Activated CD8-positive, alpha-beta memory T cell treated with anti-CD3 and anti-CD28 coated beads for 1 hour (primary cell): ENCODE results near the gene CNTNAP5.
"Not testable (repeated sequence)": the region's sequence is repeated elsewhere in the genome, so short reads cannot be mapped to it uniquely, and the experiment has no call there.

Source experiments
- DNase-seq, 2 donors: peaks; one replicate each; pipeline ENCODE4 v3.0.0-alpha.2; 2020; ENCODE audit warnings: low read depth in 1 of 2; ENCODE audit errors: extremely low read depth in 1 of 2

CNTNAP5 gene

DNA sequence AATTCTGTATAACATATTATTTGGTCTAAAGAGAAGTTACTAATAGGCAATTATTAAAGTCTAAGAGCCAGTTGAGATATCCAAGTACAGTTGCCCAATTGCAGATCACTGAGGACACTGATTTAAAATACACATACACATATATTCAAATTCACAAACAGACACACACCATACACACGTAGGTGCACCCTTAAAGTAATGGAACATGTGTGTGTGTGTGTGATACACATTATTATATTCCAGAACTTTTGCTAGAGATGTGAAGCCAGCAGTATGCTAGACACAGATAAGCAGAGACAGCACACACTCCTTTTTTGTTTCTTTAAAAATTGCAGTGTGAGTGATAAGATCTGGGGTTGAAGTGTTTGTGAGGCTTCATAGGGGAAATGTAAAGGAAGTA, 292.5 kb downstream of the CNTNAP5 start:
- no peak for DNase-seq

DNA sequence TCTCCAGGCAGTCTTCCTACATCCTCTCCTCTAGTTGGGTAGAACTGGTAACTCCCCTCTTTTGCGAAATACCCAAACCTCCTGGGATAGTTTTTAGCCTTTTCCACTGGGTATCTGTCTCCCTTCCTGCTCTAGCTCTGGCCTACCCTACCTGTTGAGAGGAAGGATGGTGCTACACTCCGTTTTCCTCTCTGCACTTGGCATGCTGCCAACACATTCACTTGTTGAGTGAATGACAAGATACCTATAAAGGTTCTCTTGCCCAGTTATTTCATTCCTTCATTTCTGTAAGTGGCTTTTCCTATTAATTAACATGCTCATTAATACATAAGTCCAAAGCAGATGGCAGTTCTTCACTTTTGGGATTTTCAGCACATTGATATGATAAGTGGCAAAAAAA, 293.8 kb downstream of the CNTNAP5 start:
- DNase-seq: no peak

DNA sequence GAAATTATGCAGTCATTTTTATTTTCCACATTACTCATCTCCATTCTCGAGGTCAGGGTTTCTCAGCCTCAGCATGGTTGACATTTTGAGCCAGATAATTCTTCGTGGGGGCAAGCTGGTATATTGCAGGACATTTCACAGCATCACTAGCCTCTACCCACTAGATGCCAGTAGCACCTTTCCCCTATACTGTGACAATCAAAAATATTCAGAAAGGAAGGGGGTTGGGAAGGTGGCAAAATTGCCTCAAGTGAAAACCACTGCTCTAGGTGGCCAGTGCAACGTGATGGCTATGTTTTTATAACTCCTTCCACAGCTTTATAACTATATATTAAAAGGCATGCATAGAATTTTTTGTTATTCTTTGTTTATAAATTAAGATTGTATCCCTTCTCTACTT, 294.5 kb downstream of the CNTNAP5 start:
- no peak for DNase-seq

DNA sequence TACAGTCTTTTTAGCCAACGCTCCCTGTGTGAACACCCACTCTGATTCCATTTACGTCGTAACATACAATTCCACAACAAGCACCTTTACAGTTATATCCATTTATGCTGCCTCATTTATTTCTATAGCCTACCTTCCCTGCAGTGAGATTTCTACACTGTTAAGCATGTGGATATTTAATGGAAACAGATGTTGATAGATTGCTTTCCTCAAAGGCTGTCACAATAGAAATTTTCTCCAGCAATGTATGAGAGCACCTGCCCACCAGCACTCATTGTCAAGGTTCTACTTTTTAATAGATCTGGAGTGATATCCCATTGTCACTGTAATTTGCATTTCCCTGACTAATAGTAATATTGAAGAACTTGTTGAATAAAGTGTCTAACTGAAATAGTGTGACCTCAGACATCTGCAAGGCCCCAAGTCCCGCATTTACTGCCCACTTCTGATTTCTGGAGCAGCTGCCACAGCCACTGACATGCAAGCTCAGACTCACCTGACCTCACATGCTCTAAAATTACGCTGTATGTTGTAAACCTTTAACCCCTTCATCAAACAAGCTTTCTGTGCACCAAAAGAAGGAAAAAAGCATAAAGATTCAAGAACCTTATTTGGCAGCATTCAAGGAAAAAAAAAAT, 295.1 kb downstream of the CNTNAP5 start:
- no peak for DNase-seq

DNA sequence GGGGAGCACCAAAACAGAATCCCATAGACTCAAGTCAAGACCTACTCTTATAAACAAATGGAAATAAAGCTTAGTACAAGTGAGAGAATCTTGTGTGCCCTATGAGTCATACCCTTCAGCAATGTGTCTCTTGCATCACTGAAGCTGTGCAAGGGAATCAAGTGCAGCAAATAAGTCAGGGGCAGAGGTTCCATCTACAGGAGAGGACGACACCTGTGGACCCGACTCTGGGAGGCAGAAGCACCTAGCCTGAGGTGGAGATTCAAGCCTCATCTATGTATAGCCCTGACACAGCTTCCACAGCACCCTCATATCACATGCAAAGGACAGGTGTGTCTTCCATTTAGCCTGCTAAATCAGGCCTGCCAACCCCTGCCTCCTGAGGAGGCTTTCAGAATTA, 298.2 kb downstream of the CNTNAP5 start:
- no peak for DNase-seq

DNA sequence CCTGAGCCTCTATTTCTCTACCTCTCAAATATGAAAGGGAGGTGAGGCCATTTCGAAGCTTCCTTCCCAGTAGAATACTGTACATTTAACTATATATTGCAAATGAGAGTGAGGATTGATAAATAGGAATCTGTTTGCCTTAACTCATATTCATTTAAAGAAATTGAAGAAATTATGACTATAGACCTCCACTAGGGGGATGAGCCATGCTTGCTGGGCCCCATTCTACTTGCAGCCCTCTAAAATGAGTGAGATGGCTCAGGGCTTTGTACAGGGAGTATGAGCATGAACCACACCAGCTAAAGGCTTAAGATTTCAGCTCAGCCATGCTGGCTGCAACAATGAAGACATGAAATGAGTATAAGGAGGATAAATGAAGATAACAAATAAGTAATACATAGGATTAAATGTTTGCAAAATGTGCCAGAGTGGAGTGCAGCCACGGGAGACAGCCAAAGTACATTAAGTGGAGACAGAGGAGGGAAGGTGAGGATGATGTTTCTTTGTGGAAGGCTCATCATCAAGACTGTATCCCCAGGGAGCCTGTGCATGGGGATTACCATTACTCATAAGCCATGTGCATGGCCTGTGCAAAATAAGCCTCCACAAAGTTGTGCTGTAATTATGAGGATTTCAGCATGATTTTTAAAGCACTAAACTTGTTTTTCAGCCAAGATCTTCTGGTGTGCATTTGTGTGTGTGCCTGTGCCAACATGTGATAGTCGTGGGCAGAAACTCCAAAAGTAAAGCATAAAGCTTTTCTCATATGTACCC, 300.8 kb downstream of the CNTNAP5 start:
- DNase-seq: no peak

DNA sequence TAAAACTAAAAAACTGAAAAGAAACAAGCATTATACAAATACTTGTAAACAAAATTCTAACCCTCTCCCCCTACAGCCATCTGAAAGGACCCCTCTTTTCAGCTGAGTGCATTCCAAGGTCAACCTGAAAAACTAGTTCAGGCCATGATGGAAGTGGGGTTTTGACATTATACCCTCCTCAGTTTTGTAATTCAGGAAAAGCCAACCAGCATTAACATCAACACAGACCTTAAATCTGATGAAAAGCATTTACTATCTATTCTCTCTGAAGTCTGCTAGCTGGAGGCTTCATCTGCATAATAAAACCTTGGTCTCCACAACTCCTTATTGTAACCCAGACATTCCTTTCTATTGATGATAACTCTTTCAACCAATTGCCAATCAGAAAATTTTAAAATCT, 302.2 kb downstream of the CNTNAP5 start:
- no peak for DNase-seq

DNA sequence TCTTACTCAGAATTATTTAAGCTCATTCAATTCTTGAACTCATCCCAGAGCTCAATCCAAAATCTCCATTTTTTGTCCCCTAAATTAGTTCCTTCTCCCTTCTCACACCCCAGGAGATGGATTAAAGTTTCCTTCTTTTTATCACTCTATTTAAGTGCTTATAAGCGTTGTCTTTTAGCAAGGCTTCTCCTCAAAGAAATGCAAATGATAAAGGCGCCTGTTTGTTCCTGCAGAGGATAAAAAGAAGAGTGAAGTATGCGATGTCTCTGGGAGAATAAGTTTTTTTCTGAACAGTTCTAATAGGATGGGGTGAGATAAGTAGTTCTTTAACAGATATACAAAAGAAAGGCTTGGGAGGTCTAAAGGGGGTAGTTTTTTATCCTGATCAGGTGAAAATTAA, 303.3 kb downstream of the CNTNAP5 start:
- DNase-seq: no peak

DNA sequence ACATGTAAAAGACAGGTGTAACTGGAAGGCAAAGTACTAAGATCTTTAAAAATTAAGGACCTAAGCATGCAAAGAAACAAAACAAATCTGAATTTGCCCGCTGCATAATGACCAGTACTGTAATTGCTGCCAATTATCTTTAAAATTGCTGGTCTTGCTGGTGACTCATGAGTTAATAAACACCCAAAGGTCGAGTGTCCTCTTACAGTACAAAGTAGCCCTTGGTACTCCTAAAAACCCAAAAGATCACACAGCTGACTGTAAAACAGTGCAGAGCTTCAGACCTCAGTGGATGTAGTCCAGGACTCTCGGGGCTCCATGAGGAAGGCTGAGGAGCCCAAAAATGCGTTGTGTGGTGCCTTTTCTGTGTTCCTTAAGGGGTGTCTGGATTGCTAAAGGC, 308.7 kb downstream of the CNTNAP5 start:
- no peak for DNase-seq

DNA sequence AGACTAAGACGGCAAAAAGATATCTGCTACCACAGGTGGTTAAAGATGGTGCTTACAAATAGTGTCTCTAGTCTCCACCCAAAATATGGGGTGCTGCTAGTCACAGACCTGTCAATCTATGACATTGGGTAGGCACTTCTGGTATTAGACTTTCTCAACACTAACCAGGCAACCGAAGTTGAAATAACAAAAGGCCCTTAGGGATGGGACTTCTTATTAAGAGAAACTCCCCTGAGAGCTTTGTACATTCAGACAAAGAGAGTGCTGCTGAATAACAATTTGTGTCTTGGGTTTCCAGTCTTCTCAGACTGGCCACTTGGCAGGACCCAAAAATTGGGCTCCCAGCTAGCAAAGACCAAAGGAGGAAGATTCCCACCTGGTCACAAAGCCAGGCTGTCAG, 310.0 kb downstream of the CNTNAP5 start:
- no peak for DNase-seq

DNA sequence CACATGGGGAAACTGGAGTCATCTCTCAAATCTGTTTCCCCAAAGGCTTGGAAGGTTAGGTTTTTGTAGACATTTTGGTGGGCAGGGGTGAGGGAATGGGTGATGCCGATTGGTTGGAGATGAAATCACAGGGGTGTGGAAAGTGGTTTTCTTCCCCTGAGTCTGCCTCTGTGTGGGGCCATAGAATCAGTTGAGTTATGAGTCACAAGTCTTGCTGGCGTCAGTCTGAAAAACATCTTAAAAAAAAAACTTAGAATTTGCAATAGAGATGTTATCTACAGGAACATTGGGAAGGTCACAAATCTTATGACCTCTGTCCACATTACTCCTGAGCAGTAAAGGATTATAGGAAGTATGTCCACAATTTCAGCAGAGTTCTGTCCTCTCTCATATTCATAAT, 314.6 kb downstream of the CNTNAP5 start:
- DNase-seq: no peak

DNA sequence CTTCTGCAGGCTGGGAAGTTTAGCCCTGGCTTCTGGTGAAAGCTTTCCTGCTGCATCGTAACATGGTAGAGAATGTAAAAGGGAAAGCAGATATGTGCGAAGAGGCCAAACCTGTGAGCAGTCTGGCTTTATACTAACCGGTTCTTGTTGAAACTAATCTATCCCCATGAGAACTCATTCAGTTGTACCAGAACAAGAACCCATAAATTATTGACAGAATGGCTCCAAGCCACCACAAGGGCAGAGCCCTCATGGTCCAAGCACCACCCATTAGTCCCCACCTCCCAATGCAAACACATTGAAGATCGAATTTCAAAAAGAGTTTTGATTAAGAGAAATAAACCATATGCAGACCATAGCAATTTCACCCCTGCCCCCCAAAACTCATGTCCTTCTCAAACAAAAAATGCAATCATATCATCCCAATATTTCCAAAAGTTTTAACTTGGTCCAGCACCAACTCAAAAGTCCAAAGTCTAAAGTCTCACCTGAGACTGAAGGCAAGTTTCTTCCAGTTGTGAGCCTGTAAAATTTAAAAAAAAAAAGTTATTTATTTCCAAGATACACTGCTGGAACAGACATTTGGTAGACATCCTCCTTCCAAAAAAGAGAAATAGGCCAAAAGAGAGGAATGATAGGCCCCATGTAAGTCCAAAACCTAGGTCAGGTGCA, 318.9 kb downstream of the CNTNAP5 start:
- no peak for DNase-seq

DNA sequence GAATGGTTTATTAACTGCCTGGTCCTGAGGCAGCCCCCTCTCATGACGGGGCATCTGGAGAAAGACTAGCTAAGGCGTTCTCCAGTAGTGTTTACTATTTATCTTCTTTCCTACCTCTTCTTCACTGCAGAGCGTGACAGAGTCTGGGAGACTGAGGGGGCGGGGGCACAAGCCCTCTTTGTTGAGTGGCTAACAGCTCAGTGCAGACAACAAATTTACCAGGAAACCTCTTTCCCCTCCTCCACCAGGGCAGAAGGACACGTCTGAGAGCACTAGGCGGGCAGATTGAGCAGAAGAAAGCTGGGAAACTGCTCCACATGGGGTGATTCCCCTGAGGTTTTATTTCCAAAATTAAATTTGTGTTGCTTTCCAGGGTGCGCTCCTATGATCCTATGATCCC, 322.1 kb downstream of the CNTNAP5 start:
- DNase-seq: no peak

DNA sequence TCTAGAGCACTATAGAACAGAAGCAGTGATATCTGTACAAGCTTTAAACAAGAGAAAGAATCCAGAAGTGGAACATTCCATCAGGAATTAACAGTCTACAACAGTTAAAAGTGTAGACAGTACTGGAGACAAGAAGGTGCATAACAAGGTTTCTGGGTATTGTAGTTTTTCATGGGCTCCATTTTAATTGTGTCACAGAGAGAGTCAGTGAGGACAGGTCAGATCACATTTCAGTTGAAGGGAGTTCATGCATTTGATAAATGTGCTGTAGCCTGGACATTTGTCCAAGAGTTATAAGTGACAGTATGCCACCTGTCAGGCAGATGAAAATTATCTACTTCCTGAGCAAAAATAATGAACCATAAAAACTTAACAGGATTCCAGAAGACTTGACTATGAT, 328.6 kb downstream of the CNTNAP5 start:
- no peak for DNase-seq

DNA sequence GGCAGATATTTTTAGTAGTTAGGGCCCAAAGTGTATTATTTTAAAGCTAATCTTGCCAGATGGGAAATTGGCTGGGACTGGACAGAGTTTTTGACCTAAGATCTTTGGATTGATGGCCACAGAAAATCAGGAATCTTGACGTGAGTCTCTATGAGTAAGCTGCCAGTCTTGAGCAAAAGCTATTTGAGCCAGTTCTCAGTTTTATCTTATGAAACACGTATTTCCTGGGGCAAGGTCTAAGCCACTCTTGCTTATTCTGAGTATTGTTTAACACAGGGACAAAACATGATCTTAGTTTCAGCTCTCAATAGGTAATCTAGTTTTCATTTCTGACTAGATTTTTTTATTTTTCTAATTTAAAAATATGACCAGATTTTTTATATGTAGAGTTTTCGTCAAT, 329.4 kb downstream of the CNTNAP5 start:
- DNase-seq: no peak

DNA sequence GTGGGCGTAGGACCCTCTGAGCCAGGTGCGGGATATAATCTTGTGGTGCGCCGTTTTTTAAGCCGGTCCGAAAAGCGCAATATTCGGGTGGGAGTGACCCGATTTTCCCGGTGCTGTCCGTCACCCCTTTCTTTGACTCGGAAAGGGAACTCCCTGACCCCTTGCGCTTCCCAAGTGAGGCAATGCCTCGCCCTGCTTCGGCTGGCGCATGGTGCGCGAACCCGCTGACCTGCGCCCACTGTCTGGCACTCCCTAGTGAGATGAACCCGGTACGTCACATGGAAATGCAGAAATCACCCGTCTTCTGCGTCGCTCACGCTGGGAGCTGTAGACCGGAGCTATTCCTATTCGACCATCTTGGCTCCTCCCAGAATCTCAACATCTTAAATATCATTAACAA, 336.9 kb downstream of the CNTNAP5 start:
- not testable (repeated sequence) for DNase-seq

DNA sequence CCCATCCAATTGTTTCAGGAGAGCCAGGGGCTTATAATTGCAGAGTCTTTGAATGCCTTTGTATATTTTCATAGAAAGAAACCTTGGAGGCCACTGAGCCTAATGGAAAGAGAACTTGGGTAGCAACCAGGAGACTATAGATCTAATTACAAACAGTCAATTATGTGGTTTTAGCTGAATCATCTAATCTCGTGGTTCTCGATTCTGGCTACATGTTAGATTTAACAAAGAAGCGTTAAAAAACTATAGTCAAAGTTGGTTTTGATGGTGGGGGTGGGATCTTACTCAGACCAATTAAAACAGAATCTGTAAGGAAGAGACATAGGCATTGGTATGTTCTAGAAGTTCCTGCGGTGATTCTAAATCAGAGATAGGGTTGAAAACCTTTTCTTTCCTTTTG, 344.1 kb downstream of the CNTNAP5 start:
- no peak for DNase-seq

DNA sequence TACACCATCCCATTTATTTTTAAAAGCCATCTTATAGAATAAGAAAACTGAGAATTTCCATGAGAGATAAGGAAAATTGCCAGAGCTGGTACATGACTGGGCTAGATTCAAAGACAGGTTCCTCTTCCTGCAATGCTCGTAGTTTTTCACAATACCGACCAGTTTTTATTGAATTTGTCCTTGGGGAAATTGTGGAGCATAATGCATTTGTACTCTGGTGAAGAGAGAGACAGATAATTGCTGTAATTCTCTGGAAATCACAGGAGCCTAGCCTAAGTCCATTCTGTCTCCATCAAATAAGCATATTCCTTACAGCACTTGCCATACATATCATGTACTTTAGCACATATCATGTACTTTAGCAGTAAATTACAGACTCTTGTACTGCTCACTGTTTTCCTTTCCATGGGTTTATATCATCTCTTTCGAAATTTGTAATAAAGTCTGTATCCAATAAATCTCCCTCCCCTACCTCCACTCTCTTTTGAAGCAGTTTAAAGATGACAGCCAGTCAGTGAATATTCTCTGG, 355.2 kb downstream of the CNTNAP5 start:
- no peak for DNase-seq

DNA sequence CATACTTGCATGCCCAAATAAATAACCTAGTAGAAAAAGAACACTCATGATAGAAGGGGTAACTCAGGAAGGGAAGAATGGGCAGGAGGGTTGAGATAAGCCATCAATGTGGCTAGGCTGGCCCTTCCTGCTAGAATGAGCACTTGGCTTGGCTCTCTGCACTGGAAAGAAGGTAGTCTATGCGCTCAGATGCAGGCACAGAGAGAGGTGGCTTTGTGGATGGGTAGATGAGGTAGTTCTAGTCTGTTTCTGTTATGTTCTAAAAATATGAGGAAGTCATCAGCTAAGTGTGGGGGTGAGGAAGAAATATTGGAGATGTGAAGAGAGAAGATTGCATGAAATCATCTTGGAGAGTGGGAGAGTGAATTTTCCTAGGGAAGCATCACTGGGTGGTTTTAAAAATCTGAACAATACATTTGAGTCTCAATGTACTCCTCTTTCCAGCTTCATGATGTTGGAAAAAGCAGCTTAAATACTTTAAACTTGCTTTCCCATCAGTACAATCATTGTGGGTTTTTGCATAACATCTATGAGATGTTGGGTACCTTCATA, 357.1 kb downstream of the CNTNAP5 start:
- no peak for DNase-seq

DNA sequence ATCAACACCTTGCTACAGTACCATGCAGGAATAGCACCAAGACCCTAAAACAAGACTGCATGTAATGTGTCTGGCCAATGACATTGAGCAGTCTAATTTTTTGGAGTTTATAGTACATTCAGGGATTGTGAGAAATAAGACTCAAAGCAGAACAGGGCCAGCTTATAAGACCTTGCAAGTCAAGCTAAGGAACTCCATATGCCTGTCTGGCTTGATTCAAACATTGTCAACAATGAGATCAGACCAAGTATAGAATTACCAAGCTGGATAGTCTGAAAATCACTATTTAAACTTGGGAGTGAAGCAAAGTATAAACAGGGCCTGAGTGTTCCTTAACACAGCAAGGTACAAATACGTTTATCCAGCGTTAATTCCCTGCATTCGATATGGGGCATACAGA, 370.9 kb downstream of the CNTNAP5 start:
- DNase-seq: no peak

DNA sequence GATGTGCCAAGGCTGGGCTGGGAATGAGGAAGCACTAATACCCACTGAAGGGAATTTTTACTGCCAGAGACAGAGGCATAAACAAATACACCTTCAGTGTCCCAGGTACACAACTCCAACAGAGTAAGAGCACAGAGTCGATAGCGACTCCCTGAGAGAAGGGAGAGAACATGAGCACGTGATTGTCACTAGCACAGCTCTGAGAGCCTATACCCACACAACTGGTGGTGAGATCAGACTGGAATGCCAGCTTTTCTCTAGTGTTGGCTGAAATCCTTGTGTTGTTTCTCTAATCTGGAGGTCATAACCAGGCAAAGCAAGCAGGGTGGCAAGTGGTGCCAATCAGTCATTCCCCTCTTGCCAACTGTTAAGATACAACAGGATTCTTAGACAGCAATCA, 377.2 kb downstream of the CNTNAP5 start:
- DNase-seq: no peak
